Nephron progenitor cell (in vitro differentiated cells): ENCODE data around the gene RNASEH1.
A peak's percentile ranks its signal among the peaks of the same experiment; 100 is the strongest.

Experiments
- DNase-seq: peaks from one replicate; pipeline ENCODE4 v3.0.0; 2021
- H3K27ac Mint-ChIP-seq: 2 replicates; pipeline ENCODE4 v1.8.0; 2021; ENCODE audit warnings: mild to moderate bottlenecking, moderate library complexity, mixed read lengths
- H3K27me3 Mint-ChIP-seq: 2 replicates; pipeline ENCODE4 v1.8.0; 2021; ENCODE audit warnings: mild to moderate bottlenecking, low read depth, mixed read lengths; ENCODE audit not compliant: poor library complexity
- H3K36me3 Mint-ChIP-seq: 2 replicates; pipeline ENCODE4 v1.8.0; 2021; ENCODE audit warnings: low read depth, mixed read lengths
- H3K4me1 Mint-ChIP-seq: 2 replicates; pipeline ENCODE4 v1.8.0; 2021; ENCODE audit warnings: mixed read lengths
- H3K4me3 Mint-ChIP-seq: 2 replicates; pipeline ENCODE4 v1.8.0; 2021; ENCODE audit warnings: mild to moderate bottlenecking, moderate library complexity, mixed read lengths
- H3K9me3 Mint-ChIP-seq: 2 replicates; pipeline ENCODE4 v1.8.0; 2021; ENCODE audit warnings: mild to moderate bottlenecking, moderate library complexity, mixed read lengths
- CTCF ChIP-seq: fragments of 200-600 bp; sonication (generic); IDR thresholded peaks from 2 replicates; pipeline ENCODE4 v1.5.0; 2021; ENCODE audit warnings: antibody characterized with exemption

The RNASEH1 gene

DNA sequence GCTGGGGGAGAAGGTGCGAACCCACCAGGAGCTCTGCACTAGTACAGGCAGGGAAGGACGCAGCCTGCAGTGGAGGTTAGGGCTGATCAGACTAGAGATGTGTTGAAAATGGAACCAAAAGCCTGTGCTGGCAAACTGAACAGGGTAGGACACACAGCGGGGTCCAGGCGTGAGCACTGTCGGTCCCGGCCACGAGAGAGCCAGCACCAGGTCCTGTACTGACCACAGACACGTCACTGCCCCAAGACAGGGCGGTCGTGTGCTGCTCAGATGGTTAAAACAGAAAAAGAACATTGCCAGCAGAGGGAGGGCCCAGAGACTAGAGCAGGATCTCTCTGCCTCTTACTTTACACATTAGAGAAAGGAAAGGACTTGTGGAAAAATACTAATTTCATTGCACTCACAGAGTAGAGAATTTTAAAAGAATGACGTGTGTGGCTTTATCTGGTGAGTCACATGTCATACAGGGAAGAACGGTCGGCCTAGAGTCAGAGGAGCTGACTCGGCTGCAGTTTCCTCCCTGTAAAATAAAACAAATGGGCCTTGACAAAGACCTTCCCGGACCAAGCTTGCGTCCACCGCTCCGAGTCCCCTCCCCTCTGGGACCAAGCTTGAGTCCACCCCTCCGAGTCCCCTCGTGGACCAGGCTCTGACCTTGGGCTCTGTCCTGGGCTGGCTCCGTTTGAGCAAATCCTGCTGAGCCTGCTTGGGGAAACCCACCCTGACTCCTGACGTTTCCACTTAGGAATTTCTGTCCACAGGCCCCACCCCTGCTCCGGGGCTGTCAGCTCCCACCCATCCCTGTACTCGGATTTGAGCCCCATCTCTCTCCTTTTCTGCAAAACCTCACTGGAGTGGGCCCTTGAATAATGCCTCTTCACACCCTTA lies 22.1 kb downstream of the RNASEH1 start:
- peak; percentile 32 for DNase-seq
- Mint-ChIP-seq H3K36me3 (peaks cover 15% of the 10 kb centered on the region), H3K4me3 (peak overlapping the region; percentile 72), H3K4me1 (peaks cover 31% of the 10 kb centered on the region), H3K27ac (peak overlapping the region; percentile 94), H3K27me3 (peaks cover 4% of the 10 kb centered on the region), H3K9me3 (no peaks in the 10 kb centered on the region)
- no peak for TF ChIP-seq CTCF

DNA sequence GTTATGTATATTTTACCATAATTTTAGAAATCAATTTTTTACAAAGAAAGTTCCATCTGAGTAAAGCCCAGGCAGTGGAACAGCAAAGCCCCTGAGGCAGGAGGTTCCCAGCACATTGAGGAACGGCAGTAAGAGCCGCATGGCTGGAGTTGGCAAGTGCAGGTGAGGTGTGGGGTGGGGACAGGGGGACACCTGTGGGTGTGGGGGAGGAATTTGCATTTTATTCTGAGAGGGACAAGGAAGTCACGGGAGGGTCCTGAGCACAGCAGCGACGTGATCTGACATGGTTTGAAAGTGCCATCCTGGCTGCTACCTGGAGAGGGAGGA lies 22.7 kb downstream of the RNASEH1 start:
- TF ChIP-seq CTCF, result no peak
- peak overlapping the region; percentile 13 for H3K4me3 Mint-ChIP-seq
- peaks cover 31% of the 10 kb centered on the region for H3K4me1 Mint-ChIP-seq
- no peak for DNase-seq
- peaks cover 4% of the 10 kb centered on the region for H3K27me3 Mint-ChIP-seq
- H3K36me3 Mint-ChIP-seq, result peaks cover 11% of the 10 kb centered on the region
- peak overlapping the region; percentile 94 for H3K27ac Mint-ChIP-seq
- no peaks in the 10 kb centered on the region for H3K9me3 Mint-ChIP-seq

DNA sequence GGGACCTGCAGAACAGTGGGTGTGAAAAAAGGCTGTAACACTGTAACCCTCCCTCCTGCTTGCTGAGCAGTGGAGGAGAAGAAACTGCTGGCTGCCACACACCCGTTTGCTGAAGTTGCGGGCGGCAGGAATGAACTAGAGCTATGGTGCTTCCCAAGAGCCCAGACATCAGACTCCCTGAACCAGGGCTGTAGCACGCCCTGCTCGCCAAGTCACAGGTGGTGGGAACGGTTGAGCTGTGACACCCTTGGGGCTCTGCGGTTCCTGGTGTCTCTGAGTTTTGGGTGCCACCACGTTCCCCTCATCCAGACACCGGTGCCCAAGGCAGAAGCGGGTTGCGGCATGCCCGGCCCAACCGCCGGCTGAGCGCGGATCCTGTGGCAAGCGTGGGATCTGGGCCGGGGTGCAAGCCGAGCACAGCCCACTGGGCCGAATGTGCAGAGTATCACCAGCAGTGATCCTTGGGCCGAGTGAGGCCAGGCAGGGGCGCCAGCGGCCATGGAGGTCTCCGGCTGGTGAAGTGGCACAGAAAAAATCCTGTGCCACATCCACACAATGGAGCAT lies 23.8 kb downstream of the RNASEH1 start:
- H3K27me3 Mint-ChIP-seq, result peaks cover 4% of the 10 kb centered on the region
- no peaks in the 10 kb centered on the region for H3K9me3 Mint-ChIP-seq
- H3K36me3 Mint-ChIP-seq, result no peaks in the 10 kb centered on the region
- peaks cover 31% of the 10 kb centered on the region for H3K4me1 Mint-ChIP-seq
- no peak overlapping the region for H3K4me3 Mint-ChIP-seq
- TF ChIP-seq CTCF, result no peak
- DNase-seq, result no peak
- no peak overlapping the region for H3K27ac Mint-ChIP-seq

GRCh38 chr2:3533836-3534235 lies 24.3 kb downstream of the RNASEH1 start:
- peaks cover 4% of the 10 kb centered on the region for H3K27me3 Mint-ChIP-seq
- no peaks in the 10 kb centered on the region for H3K36me3 Mint-ChIP-seq
- no peak overlapping the region for H3K4me3 Mint-ChIP-seq
- peak overlapping the region; percentile 42 for H3K27ac Mint-ChIP-seq
- DNase-seq, result no peak
- H3K9me3 Mint-ChIP-seq, result no peaks in the 10 kb centered on the region
- peaks cover 31% of the 10 kb centered on the region for H3K4me1 Mint-ChIP-seq
- no peak for TF ChIP-seq CTCF

- Mint-ChIP-seq H3K4me3 (no peak overlapping the region), H3K36me3 (no peaks in the 10 kb centered on the region), H3K27ac (no peak overlapping the region), H3K4me1 (peaks cover 31% of the 10 kb centered on the region), H3K9me3 (no peaks in the 10 kb centered on the region), H3K27me3 (no peaks in the 10 kb centered on the region)
- no peak for TF ChIP-seq CTCF
- DNase-seq, result no peak
Measured at GRCh38 chr2:3532941-3533340, 25.2 kb downstream of the RNASEH1 start.
